MM.1S (cell line): ENCODE data around the gene DNTT.

Experiments
- EZH2 ChIP-seq: fragments of 300-600 bp; sonication (generic); optimal IDR thresholded peaks from 2 replicates; pipeline ENCODE3; 2017; ENCODE audit warnings: low read depth, mild to moderate bottlenecking, antibody characterized with exemption, low read length, mixed read lengths
- EZH2phosphoT487 ChIP-seq: fragments of 300-600 bp; sonication (generic); IDR thresholded peaks from 2 replicates; pipeline ENCODE4 v1.6.1; 2018; ENCODE audit warnings: antibody characterized with exemption, low read length
- TF ChIP-seq, protein P1 (sequence below): fragments of 300-600 bp; sonication (generic); IDR thresholded peaks from 2 replicates; pipeline ENCODE4 v1.5.1; 2016; ENCODE audit warnings: antibody characterized with exemption, low read length, mixed read lengths

DNA sequence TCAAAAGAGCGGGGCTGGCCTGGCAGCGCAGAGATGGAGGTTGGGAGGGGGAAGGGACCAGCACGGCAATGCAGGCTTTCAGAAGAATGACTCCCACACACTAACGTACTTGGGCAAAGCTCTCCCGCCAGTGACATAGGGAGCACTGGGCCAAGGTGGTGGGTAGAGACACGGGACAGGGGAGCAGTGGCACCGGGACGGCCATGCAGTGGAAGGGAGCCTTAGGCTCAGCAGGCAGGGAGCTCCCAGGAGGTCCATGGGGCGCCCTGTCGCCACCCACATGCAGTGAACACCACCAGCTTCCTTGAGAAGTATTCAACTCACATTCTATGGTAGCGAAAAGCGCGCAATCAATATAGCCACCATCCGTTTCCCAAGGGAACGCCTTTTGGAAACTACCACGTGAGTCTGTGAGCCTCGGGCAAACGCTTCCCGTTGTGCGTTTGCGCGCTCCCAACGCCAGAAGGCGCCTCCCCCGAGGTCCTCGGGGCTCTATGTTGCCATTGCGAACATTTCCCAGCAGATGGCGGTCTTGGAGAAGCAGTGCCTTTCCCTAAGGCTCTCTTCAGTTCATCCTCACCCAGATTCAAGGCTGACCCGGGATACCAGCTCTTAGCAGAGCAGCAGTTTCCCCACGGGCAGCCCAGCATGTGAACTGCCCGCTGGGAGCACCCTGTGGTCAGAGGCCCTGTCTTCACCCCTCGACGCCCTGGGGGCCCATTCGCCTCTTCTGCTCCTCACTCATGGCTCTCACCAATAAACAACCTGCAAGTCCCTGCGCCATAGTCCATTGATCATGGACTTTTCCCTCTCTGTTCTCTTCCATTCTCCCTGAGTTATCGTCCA lies 71.0 kb downstream of the DNTT start:
- TF ChIP-seq, protein P1, sequence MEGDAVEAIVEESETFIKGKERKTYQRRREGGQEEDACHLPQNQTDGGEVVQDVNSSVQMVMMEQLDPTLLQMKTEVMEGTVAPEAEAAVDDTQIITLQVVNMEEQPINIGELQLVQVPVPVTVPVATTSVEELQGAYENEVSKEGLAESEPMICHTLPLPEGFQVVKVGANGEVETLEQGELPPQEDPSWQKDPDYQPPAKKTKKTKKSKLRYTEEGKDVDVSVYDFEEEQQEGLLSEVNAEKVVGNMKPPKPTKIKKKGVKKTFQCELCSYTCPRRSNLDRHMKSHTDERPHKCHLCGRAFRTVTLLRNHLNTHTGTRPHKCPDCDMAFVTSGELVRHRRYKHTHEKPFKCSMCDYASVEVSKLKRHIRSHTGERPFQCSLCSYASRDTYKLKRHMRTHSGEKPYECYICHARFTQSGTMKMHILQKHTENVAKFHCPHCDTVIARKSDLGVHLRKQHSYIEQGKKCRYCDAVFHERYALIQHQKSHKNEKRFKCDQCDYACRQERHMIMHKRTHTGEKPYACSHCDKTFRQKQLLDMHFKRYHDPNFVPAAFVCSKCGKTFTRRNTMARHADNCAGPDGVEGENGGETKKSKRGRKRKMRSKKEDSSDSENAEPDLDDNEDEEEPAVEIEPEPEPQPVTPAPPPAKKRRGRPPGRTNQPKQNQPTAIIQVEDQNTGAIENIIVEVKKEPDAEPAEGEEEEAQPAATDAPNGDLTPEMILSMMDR, result peak; percentile 97
- TF ChIP-seq EZH2 (no peak), EZH2phosphoT487 (no peak)
